ENCODE measurements around the gene REXO5.

Gene REXO5

GRCh38 chr16:20871258-20871657 lies 64.9 kb downstream of the REXO5 start (continued):
- TF ChIP-seq KLF17 (tag by site-specific recombination; IDR thresholded peaks at IDR 0.05) (no peak), GLI2 (tag by site-specific recombination; IDR thresholded peaks at IDR 0.05; ENCODE audit: borderline replicate concordance, low read depth) (no peak), TCF7L2 (IDR thresholded peaks at IDR 0.05; ENCODE audit: borderline replicate concordance, low read depth, low read length) (no peak), ZNF549 (tag by site-specific recombination; IDR thresholded peaks at IDR 0.05) (no peak), ZNF768 (tag by site-specific recombination; IDR thresholded peaks at IDR 0.05) (no peak), ZNF214 (tag by site-specific recombination; IDR thresholded peaks at IDR 0.05; ENCODE audit: borderline replicate concordance) (no peak), ZBTB17 (tag by site-specific recombination; IDR thresholded peaks at IDR 0.05) (no peak), ZBTB49 (tag by site-specific recombination; IDR thresholded peaks at IDR 0.05; ENCODE audit: low read depth) (no peak), HOXA7 (CRISPR knock-in tag; IDR thresholded peaks at IDR 0.05; ENCODE audit: borderline replicate concordance) (no peak)

- Histone ChIP-seq H3K27ac (ENCODE audit: extremely low read depth, low read depth, low read length) (no peak overlapping the region), H3K36me3 (ENCODE audit: control insufficient read depth in 2 of 2, insufficient read depth in 1 of 2, low read length in 2 of 2) (no peaks in the 10 kb centered on the region), H3K4me3 (ENCODE audit: low read depth, low read length) (no peak overlapping the region), H3K9me3 (ENCODE audit: control insufficient read depth, insufficient read depth, low read depth, low read length) (no peaks in the 10 kb centered on the region), H3K4me1 (ENCODE audit: control insufficient read depth, insufficient read depth, low read length) (no peaks in the 10 kb centered on the region)
- POLR2A ChIA-PET: interaction anchor here (0.7 kb wide), 1 partner anchor 24 kb away, joined by 3 read pairs; no protein-coding TSS in a partner anchor
- no peak for TF ChIP-seq AEBP2 (tag by site-specific recombination; IDR thresholded peaks at IDR 0.05; ENCODE audit: borderline replicate concordance)
- TF ChIP-seq ZNF121 (tag by site-specific recombination; IDR thresholded peaks at IDR 0.05): no peak
- no peak for TF ChIP-seq ZNF768 (tag by site-specific recombination; IDR thresholded peaks at IDR 0.05)
- TF ChIP-seq PRDM10 (tag by site-specific recombination; IDR thresholded peaks at IDR 0.05): no peak
- TF ChIP-seq ZBTB44 (tag by site-specific recombination; IDR thresholded peaks at IDR 0.05): no peak
- no peak for TF ChIP-seq ZNF624 (tag by site-specific recombination; IDR thresholded peaks at IDR 0.05)
- no peak for TF ChIP-seq ZIC2 (tag by site-specific recombination; IDR thresholded peaks at IDR 0.05)
- TF ChIP-seq ZNF114 (tag by site-specific recombination; IDR thresholded peaks at IDR 0.05): no peak
- no peak for TF ChIP-seq ZBTB7A (tag by site-specific recombination; IDR thresholded peaks at IDR 0.05; ENCODE audit: low read depth)
- CTCF ChIA-PET: interaction anchor here (1.0 kb wide), 1 partner anchor 76 kb away, joined by 3 read pairs; no protein-coding TSS in a partner anchor
These were observed 65.9 kb downstream of the REXO5 start for GRCh38 chr16:20871941-20872815.
